Duodenal mucosa (tissue), 2 donors: ENCODE results near the gene ZBTB38.

ENCODE experiments used
- H3K27ac ChIP-seq: one replicate; pipeline ENCODE4 v1.7.0; 2013; ENCODE audit warnings: low read depth, low read length
- H3K27me3 ChIP-seq, 2 donors: one replicate each; pipeline ENCODE4 v1.7.0; 2013; ENCODE audit warnings: low read length in 2 of 2, control low read depth in 1 of 2; ENCODE audit not compliant: insufficient read depth in 2 of 2, control insufficient read depth in 1 of 2
- H3K36me3 ChIP-seq, 2 donors: one replicate each; pipeline ENCODE4 v1.7.0; 2013; ENCODE audit warnings: low read length in 2 of 2, control low read depth in 1 of 2; ENCODE audit not compliant: insufficient read depth in 2 of 2, control insufficient read depth in 1 of 2
- H3K4me1 ChIP-seq, 2 donors: one replicate each; pipeline ENCODE4 v1.7.0; 2013; ENCODE audit warnings: low read length in 2 of 2, control low read depth in 1 of 2; ENCODE audit not compliant: insufficient read depth in 2 of 2, control insufficient read depth in 1 of 2
- H3K4me3 ChIP-seq, 2 donors: one replicate each; pipeline ENCODE4 v1.7.0; 2013; ENCODE audit warnings: low read length in 2 of 2, low read depth in 1 of 2
- H3K9ac ChIP-seq, 2 donors: one replicate each; pipeline ENCODE4 v1.7.0; 2013; ENCODE audit warnings: low read length in 2 of 2, low read depth in 1 of 2
- H3K9me3 ChIP-seq, 2 donors: one replicate each; pipeline ENCODE4 v1.7.0; 2013; ENCODE audit warnings: low read length in 2 of 2, control low read depth in 1 of 2; ENCODE audit not compliant: control insufficient read depth in 1 of 2

The ZBTB38 gene

GRCh38 chr3:141352262-141352984 is 15.9 kb upstream of the ZBTB38 start:
- Histone ChIP-seq H3K36me3 (no peaks in the 10 kb centered on the region), H3K9me3 (no peaks in the 10 kb centered on the region), H3K27ac (no peak overlapping the region), H3K27me3 (no peaks in the 10 kb centered on the region), H3K9ac (no peak overlapping the region), H3K4me1 (peaks cover 0 to 14% of the 10 kb centered on the region in 2 donors), H3K4me3 (no peak overlapping the region)

- no peak overlapping the region for H3K4me3 ChIP-seq
These were observed 14.4 kb upstream of the ZBTB38 start for GRCh38 chr3:141353652-141354495.

GRCh38 chr3:141354517-141354916 is 13.8 kb upstream of the ZBTB38 start:
- peaks cover 0 to 10% of the 10 kb centered on the region in 2 donors for H3K4me1 ChIP-seq
- H3K27me3 ChIP-seq: no peaks in the 10 kb centered on the region
- H3K9me3 ChIP-seq: no peaks in the 10 kb centered on the region
- no peak overlapping the region for H3K4me3 ChIP-seq
- H3K9ac ChIP-seq: no peak overlapping the region
- no peak overlapping the region for H3K27ac ChIP-seq
- no peaks in the 10 kb centered on the region for H3K36me3 ChIP-seq

More at GRCh38 chr3:141353652-141354495, 14.4 kb upstream of the ZBTB38 start:
- Histone ChIP-seq H3K27me3 (no peaks in the 10 kb centered on the region), H3K9me3 (no peaks in the 10 kb centered on the region), H3K4me1 (peaks cover 0 to 8% of the 10 kb centered on the region in 2 donors), H3K27ac (no peak overlapping the region), H3K36me3 (no peaks in the 10 kb centered on the region), H3K9ac (no peak overlapping the region)

GRCh38 chr3:141355242-141355641 is 13.1 kb upstream of the ZBTB38 start:
- Histone ChIP-seq H3K27me3 (no peaks in the 10 kb centered on the region), H3K9ac (no peak overlapping the region), H3K36me3 (no peaks in the 10 kb centered on the region), H3K9me3 (no peaks in the 10 kb centered on the region), H3K4me3 (no peak overlapping the region), H3K27ac (no peak overlapping the region), H3K4me1 (peaks cover 0 to 10% of the 10 kb centered on the region in 2 donors)

GRCh38 chr3:141356046-141356445 is 12.3 kb upstream of the ZBTB38 start:
- Histone ChIP-seq H3K36me3 (no peaks in the 10 kb centered on the region), H3K27me3 (no peaks in the 10 kb centered on the region), H3K4me3 (no peak overlapping the region), H3K27ac (no peak overlapping the region), H3K9ac (no peak overlapping the region), H3K4me1 (peaks cover 6 to 15% of the 10 kb centered on the region in 2 donors), H3K9me3 (no peaks in the 10 kb centered on the region)

- Histone ChIP-seq H3K9me3 (no peaks in the 10 kb centered on the region), H3K4me1 (peaks cover 8 to 15% of the 10 kb centered on the region in 2 donors), H3K27ac (no peak overlapping the region), H3K4me3 (peak overlapping the region; percentile 19 to 52), H3K36me3 (no peaks in the 10 kb centered on the region), H3K27me3 (no peaks in the 10 kb centered on the region), H3K9ac (peak overlapping the region; percentile 13 to 45)
These were observed 7.3 kb upstream of the ZBTB38 start for GRCh38 chr3:141360888-141361598.

- peaks cover 21 to 32% of the 10 kb centered on the region in 2 donors for H3K4me1 ChIP-seq
- H3K36me3 ChIP-seq: no peaks in the 10 kb centered on the region
- no peak overlapping the region for H3K9ac ChIP-seq
These were observed 5.6 kb upstream of the ZBTB38 start for GRCh38 chr3:141362736-141363135.

GRCh38 chr3:141365201-141365600 is 3.1 kb upstream of the ZBTB38 start:
- H3K4me3 ChIP-seq: no peak overlapping the region
- no peak overlapping the region for H3K27ac ChIP-seq
- H3K9me3 ChIP-seq: no peaks in the 10 kb centered on the region
- H3K36me3 ChIP-seq: no peaks in the 10 kb centered on the region
- peaks cover 34 to 46% of the 10 kb centered on the region in 2 donors for H3K4me1 ChIP-seq
- no peaks in the 10 kb centered on the region for H3K27me3 ChIP-seq
- no peak overlapping the region for H3K9ac ChIP-seq

More at GRCh38 chr3:141362736-141363135, 5.6 kb upstream of the ZBTB38 start:
- Histone ChIP-seq H3K9me3 (no peaks in the 10 kb centered on the region), H3K4me3 (no peak overlapping the region), H3K27ac (no peak overlapping the region), H3K27me3 (no peaks in the 10 kb centered on the region)

- no peak overlapping the region for H3K4me3 ChIP-seq
- H3K27ac ChIP-seq: peak overlapping the region; percentile 10
- no peaks in the 10 kb centered on the region for H3K27me3 ChIP-seq
- peak overlapping the region; percentile 2 to 39 for H3K9ac ChIP-seq
- H3K9me3 ChIP-seq: no peaks in the 10 kb centered on the region
- peaks cover 26 to 36% of the 10 kb centered on the region in 2 donors for H3K4me1 ChIP-seq
- H3K36me3 ChIP-seq: peaks cover 0 to 3% of the 10 kb centered on the region in 2 donors
These were observed 1.8 kb upstream of the ZBTB38 start for GRCh38 chr3:141366285-141367037.
